Measurements from ENCODE around the gene LAMP2.

DNA sequence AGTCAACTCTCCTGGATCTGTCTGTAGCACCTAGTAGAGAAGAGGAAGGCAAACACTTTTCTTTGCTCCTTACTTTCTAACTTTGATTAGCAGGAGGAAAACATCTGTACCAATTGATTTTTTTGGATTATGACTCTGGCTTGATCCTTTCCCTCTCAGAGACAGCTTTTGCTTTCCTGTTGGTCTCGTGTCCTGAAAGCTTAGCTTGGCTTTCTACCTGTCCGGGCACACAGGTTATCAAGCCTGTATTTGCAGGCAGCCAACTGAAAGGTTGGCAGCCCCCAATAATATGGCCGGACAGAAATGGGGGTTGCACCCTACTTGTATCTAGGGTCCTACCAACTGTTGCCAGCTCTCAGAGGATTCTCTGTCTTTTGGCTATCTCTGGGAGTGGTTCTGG lies 43.1 kb upstream of the LAMP2 start:
- TF ChIP-seq CTCF (IDR thresholded peaks at IDR 0.05; ENCODE audit: insufficient read depth, low read depth, low read length) (no peak), EZH2 (IDR thresholded peaks at IDR 0.05; ENCODE audit: insufficient read depth, low read length) (no peak)
